NCI-H1930 (cell line): ENCODE measurements around the gene PLEKHO1.
"Not testable (repeated sequence)": the region's sequence is repeated elsewhere in the genome, so short reads cannot be mapped to it uniquely, and the experiment has no call there.

ENCODE experiments used
- DNase-seq, 2 experiments: peaks; one replicate each; lab custom pipeline; 2025; lab: John Stamatoyannopoulos, UW

The PLEKHO1 gene

DNA sequence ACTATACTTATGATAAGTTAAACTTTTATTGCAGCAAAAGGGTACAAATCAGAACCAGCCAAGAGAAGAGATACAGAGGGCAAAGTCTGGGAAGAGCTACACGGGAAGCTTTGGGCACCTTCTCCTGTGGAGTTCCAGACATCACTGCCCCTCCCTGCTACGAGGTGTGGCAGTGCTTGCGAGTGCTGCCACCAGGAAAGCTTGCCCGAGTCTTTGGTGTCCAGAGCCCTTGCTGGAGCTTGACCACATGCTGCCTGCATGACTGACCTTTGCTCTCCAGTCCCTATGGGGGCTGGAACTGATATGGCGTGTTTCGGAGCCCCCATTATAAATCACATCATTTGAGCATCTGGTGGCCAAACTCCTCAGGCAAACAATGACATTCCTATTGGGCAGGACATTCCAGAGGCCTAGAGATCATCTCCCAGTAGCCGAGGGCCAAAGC lies 23.4 kb downstream of the PLEKHO1 start:
- DNase-seq: no peak

DNA sequence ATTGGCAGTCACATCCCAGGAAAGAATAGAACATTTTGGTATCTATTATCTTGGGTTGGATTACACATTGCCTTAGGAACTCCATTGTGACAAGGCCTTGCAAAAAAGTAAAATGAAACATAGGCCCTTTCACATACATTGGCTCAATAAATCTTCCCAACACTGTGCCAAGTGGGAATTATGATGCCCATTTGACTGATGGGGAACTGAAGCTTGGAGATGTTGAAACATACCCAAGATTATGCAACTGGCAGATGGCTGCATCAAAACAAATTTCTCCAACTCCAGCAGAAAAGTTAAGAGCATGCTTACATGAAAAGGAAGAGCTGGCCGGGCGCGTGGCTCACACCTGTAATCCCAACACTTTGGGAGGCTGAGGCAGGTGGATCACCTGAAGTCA lies 26.9 kb downstream of the PLEKHO1 start:
- no peak for DNase-seq

DNA sequence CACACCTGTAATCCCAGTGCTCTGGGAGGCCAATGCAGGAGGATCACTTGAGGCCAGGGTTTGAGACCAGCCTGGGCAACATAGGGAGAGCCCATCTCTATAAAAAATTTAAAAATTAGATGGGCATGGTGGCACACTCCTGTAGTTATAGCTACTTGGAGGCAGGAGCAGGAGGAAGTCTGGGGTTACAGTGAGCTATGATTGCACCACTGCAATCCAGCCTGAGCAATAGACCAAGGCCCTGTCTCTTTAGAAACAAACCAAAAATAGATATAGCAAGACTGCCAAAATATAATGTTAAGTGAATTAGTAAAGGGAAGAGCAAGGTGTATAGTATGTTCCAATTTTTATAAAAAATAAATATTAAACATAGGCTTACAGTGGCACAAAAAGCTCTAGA lies 28.8 kb downstream of the PLEKHO1 start:
- DNase-seq: no peak

DNA sequence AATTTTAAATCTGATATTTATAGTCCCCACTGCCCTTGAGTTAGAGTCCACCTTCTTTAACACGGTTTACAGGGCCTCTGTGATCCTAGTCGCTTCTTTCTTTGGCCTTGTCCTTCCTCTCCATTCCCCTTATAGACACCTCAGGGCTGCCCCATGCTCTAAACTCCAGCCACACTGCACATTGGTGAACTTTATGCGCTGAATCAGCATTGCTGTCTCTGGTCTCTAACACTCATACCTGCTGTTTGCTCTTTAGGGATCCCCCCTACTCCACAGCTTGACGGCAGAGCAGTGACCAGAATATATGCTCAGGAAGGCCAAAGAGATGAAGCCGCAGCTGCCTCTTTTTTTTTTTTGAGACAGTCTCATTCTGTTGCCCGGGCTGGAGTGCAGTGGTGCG lies 30.2 kb downstream of the PLEKHO1 start:
- DNase-seq: no peak

DNA sequence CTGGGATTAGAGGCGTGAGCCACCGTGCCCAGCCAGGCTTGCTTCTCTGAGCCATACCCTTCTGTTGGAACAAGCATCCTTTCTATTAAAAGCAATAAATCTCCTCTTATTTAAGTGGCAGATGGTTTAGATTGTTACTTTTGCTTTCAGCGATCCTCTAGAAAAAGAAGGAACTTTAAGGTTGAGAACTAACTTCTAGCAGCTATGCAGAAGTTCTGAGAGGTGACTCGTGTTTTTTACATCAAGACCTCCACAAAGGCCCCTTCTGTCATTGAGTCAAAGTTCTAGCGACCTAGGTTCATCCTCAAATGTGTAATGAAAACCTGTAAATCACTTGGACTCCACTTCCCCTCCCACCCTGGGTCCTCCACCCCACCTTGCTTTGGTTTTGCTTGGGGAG lies 30.8 kb downstream of the PLEKHO1 start:
- no peak for DNase-seq

DNA sequence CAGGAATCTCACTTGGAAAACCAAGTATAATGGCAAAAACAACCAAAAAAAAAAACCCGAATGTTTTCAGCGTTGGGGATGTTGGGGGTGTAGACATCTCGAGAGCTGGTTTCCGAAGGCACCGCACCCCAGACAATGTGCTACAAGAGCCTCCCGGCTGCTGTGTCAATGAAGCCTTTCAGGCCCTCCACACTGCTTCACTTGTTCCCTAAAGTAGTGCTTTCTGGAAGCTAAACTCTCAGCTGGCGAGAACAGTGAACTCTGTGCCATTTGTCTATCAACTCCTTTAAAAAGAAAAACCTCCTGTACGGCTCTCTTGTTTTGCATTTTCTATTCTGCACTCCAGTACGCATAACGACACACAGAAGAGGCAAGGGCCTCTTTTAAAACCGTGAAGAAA lies 32.5 kb downstream of the PLEKHO1 start:
- no peak for DNase-seq

DNA sequence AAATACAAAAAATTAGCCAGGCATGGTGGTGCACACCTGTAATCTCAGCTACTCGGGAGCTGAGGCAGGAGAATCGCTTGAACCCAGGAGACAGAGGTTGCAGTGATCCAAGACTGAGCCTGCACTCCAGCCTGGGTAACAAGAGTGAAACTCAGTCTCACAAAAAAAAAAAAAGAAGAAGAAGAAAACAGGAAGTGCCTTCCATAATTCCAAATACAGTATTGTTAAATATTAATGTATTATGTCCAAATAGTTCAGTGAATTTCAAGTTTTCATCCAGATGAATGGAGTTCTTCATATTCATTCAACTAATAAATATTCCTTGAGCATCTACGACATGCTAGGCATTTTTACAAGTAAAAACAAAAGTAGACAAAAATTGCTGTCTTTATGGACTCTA lies 33.3 kb downstream of the PLEKHO1 start:
- DNase-seq: no peak

DNA sequence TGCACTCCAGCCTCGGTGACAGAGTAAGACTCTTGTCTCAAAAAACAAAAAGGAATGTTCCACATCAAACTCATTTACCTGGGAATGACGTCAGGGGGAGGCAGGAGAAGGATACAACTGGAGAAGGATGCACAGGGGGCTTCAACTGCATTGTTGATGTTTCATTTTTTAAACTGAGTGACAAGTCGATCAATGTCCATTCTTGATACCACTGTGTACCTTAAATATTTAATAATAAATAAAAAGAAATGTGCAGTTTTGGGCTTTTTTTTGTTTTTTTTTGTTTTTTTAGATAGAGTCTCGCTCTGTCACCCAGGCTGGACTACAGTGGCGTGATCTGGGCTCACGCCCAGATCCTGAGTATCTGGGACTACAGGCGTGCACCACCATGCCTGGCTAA lies 35.8 kb downstream of the PLEKHO1 start:
- DNase-seq: no peak

DNA sequence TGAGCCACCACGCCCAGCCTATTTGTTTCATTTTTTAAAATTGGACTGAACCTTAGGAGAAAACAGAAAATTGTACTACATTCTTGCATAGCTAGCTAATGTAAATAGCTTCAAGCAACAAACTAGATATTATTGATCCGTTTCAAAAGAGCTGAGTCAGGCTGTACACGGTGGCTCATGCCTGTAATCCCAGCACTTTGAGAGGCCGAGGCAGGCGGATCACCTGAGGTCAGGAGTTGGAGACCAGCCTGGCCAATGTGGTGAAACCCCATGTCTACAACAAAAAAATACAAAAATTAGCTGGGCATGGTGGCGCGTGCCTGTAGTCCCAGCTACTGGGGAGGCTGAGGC lies 36.7 kb downstream of the PLEKHO1 start:
- not testable (repeated sequence) for DNase-seq

DNA sequence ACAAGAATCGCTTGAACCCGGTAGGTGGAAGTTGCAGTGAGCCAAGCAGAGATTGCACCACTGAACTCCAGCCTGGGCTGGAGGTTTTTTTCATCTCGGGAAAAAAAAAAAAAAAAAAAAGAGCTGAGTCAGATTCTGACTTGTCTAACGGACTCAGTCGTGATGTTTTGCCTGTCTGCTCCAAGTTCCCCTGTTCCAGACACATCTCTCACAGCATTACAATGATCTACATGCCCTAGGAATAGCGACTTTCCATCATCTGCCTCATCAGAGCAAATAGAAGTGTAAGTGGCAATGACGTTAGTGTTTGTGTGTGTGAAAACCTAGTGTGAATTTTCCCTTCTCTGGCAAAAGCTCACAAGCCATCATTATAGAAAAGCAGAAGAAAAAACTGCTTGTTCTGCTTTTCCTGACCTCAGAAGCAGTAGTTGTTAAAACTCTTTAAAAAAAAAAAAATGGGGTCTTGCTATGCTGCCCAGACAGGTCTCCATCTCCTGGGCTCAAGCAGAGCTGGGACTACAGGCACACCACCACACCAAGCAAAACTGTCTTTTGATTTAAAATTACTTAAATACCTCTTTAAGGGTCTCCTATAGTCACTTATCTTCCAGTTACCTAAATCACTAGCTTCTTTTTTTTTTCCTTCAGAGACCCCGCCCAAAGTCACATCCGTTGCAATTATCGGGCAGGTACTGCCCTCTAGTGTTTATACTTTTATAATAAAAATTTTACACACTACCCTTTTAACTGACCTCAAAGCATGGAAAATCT lies 37.3 kb downstream of the PLEKHO1 start:
- DNase-seq: peak in 1 of 2 experiments; percentile 4

DNA sequence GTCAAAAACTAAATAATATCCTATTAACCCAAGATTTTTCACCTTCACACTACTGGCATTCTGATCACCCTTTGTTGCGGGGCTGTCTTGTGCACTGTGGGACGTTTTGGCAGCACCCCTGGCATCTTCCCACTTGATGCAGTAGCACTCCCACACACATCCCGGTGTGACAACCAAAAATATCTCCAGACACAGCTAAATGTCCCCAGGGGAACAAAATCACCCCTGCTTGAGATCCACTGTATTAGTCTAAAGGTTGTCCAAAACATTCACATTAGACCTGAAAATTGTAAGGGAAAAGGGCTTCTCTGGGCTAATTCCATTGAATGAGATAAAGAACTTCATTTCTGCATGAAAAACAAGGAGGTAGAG lies 37.8 kb downstream of the PLEKHO1 start:
- no peak for DNase-seq

DNA sequence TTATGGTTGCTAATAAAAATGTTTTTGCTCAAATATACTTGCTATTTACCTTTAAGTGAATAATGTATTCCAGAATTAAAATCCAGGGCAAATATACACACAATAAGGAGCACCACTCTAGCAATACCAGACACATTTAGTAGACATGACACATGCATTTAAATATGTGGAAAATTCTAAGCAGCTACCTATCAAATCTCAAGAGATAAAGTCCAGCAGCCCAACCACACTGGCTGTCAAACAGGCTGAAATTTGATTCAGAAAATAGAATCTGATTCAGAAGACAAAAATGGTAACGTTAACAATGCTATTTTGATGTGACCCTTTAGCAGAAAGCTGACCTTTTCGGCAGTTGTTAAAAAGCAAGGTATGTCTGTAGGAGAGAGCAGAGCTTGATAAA lies 42.3 kb downstream of the PLEKHO1 start:
- no peak for DNase-seq

DNA sequence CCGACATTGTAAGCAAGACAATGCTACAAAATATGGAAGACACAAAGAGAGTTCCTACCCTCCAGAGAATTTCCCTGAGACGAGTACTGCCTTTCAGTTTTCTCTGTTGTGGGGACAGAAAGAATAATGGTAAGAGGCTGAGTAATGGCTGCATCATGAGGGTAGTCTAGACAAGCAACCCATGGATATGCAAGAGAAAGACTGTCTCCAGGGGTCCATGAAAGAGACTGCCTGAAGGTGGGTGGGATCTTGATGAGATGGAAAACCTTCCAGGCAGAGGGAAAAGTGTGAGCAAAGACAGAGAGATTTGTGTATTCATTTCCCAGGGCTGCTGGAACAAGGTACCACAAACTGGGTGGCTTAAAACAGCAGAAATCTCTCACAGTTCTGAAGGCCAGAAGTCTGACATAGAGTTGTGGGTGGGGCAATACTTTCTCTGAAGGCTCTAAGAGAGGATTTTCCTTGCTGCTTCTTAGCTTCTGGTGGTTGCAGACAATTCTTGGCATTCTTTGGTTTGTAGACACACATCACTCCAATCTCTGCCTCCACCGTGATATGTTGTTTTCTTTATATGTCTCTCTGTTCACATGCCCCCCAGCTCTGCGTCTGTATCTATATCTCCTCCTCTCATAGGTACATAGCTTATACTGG lies 44.8 kb downstream of the PLEKHO1 start:
- DNase-seq: no peak

DNA sequence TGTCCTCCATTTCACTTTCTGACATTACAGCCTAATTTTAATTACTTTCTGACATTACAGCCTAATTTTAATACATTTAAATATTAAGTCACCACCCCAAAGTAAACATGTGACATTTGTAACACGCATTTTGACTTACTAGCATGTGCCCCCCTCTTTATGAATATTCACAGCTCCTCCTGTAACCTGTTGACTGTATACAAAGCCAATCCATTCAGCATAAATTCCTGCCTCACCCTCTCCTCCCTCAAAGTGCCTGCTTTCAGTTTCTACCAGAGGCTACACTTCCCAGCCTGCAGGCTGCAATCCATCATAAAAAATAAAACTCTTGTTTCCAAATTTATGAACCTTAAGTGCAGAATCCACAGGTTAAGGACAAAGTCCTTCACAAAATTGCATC lies 46.7 kb downstream of the PLEKHO1 start:
- DNase-seq: no peak

DNA sequence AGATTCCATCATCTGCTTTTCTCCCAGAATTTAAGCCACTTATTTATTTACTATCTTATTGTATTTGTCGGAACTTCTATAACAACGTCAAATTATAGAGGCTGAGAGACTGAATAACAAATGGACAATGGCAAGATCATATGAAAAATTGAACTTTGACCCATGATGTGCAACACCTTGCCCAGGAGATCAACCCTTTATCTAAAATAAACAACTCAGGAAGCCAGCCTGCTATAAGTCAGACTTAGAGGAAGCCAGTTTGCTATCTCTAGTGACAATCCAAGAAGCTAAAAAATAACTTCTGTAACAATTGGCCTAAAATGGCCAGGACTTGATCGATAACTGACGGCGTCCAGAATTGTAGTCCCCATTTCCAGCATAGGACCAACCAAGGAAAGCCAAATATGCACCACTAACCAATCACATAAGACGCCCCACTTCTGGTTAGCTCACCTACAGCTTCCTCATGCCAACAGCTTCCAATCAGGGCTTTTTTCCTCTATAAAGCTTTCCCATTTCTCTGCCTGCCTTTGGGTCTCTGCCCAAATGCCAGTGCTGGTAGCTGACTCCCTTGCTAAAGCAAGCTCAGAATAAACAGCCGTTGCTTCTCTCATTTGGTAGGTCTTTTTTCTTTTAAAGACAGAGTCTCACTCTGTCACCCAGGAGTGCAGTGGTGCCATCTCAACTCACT lies 57.7 kb downstream of the PLEKHO1 start:
- no peak for DNase-seq

DNA sequence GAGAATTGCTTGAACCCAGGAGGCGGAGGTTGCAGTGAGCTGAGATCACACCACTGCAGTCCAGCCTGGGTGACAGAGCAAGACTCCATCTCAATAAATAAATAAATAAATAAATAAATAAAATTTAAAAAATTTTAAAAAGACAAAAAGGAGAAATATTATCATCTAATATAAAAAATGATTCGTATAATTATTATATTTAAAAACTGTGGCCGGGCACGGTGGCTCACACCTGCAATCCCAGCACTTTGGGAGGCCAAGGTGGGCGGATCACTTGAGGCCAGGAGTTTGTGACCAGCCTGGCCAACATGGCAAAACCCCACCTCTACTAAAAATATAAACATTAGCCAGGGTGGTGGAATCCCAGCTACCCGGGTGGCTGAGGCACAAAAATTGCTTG lies 58.7 kb downstream of the PLEKHO1 start:
- DNase-seq: not testable (repeated sequence)
